M059J (cell line): ENCODE results near the gene LAMA3. TPM values are rescaled to one million over a fixed set of nuclear protein-coding genes. Genes with fewer than 3 reads are reported as not detected.

Experiments used
- DNase-seq: peaks from one replicate; pipeline ENCODE4 v3.0.0-alpha.2; 2012; ENCODE audit warnings: low read depth
- total RNA-seq: library from RNA; depleted of rRNA; stranded (reverse); fragments of >200 nt; shearing (Covaris generic); gene quantifications from 2 replicates; pipeline ENCODE4 v1.2.3, GENCODE V29; 2014

The LAMA3 gene
- total RNA-seq, 1 experiment from 2014 or later = 1.8 TPM

DNA sequence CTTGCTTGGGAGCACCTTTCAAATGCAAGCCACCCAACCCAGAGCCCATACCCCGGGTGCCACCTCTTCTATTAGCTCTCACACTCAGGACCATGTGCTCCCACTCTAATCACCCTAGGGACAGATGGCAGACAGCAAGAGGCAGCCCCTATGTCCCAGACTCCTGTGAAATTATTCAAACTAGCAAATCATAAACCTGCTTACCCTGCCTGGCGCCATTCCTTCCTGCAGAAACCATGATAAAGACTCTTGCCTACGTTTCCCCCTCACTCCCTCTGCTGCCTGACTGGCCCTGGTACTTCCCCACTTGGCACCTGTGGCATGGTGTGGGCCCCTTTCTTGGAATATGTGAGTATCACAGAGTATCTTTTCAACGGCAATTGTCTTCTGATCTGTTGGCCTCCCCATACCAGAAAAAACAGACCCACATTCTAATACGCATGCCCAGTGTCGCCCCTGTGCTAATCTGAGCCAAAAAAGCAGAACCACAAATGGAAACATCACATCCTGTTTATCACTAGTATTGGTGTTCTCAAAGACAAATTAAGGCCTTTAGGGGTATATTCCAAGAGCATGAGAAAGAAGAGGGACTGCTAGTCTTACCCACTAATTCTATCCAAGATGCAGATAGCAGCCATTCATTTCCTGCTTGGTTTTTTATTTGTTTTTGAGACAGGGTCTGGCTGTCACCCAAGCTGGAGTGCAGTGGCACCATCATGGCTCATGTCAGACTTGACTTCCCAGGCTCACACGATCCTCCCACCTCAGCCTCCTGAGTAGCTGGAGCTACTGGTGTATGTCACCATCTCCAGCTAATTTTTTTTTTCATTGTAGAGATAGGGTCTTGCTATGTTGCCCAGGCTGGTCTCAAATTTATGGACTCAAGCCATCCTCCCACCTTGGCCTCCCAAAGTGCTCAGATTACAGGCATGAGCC, 281.2 kb downstream of the LAMA3 start:
- DNase-seq = peak; percentile 39

DNA sequence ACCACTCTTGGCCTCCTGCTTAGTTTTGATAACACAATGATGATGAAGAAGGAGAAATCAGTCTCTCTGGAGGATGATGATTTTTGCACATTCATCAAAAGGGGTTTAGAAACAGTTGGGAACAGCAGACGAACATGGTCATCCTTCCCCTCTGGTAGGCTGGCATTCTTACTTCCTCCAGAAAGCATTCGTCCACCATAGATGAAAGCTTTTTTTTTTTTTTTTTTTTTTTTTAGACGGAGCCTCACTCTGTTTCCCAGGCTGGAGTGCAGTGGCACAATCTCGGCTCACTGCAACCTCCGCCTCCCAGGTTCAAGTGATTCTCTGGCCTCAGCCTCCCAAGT, 281.8 kb downstream of the LAMA3 start:
- no peak for DNase-seq

DNA sequence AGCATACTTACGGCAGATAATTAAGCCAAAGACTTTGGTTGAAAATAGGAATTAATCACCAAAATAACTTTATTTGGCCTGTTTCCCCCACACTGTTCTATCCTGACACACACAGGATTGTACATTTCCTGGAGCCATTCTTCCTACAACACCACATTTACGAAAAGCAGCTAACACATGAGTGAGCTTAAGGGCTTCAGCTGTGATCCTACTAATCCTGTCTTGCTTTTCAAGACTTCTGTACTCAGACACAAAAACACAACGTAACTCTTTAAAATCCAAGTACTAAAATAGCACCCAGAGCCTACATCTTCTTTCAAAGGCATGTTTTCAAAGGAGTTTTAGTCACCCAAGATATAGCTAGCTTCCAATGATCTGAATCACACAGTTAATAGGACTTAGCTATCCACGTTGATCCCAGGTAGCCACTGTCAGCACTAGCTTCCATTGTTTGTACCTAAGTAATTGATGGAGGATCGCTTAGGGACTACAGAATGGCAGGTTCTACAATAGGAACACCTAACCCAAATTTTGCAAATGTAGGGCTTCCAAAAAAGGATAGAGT, 282.5 kb downstream of the LAMA3 start:
- DNase-seq = no peak

DNA sequence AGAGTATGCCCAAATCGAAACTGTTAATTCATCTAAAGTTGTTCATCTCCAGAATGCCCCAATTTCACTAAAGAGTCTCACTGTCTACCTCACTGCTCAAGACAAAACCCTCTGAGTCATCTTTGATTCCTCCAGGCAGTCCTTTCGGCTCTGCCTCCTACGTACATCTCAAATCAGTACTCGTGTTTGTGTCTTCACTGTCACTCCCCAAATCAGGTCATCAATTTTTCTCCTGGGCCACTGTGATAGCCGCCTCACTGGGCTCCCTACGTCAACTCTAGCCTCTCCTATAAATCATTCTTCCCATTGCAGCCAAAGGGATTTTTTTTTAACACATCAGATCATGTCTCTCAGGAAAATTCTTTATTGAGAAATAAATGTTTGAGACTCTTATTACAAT, 283.2 kb downstream of the LAMA3 start:
- DNase-seq = peak; percentile 14

DNA sequence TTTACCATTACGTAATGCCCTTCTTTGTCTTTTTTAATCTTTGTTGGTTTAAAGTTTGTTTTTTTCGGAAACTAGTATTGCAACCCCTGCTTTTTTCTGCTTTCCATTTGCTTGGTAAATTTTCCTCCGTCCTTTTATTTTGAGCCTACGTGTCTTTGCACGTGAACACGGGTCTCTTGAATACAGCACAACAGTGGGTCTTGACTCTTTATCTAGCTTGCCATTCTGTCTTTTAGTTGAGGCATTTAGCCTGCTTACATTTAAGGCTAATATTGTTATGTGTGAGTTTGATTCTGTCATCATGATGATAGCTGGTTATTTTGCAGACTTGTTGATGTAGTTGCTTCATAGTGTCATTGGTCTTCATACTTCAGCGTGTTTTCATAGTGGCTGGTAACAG, 287.9 kb downstream of the LAMA3 start:
- DNase-seq = no peak

DNA sequence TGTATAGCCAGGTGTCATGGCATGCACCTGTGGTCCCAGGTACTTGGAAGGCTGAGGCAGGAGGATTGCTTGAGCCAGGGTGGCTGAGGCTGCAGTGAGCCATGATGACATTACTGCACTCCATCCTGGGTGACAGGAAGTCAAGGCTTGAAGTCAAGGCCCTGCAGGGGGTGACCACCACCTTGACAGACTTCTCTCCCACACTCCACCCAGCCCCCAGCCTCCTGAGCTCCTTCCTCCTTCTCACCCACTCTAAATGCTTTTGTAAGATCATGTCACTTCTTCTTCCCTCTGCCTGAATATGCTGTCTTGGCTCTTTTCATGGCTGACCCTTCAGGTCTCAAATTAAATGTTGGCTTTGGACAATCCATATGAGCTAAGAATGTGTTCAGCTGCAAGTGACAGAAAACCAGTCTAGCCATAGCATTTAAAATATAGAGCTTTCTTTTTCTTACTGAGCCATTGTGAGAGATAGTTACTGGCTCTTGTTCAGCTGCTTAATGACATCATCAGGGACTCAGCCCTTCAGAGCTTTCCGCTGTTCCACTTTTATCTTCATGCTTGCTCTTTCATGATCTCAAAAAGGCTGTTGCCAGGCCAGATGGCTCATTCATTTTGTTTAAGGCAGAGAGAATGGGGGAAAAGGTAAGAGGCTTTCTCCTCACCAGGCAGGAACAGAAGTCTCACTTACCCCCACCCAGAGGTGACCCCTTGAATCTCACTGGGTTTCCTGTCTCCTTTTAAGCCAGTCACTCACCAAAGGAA, 288.6 kb downstream of the LAMA3 start:
- no peak for DNase-seq

DNA sequence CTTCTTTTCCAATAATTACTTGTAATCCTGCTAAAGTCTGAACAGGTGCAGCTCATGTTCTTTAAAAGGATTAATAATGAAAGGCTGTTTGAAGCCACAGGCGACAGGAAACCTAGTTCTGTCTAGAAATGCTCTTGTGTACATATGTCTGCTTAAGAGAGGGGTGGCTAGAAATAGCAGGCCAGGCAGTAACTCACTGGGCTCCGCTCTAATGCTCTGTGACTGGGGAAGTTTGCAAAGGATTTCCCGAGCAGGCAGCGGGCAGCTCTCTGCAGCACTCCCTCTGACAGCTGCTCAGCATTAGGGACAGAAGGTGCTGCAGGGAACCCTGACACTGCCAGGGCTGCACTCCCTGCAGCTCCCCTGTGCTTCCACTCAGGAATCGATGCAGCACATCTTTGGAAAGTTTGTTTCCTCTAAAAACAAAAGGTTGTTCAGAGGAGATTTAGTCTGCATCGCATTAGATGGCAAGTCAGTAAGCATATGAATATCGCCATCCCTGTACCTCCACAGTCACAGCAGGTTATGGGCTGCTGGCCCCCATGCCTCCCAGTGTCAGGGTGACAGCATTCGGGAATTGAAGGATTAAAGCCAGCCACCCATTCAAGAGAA, 292.2 kb downstream of the LAMA3 start:
- DNase-seq = no peak

DNA sequence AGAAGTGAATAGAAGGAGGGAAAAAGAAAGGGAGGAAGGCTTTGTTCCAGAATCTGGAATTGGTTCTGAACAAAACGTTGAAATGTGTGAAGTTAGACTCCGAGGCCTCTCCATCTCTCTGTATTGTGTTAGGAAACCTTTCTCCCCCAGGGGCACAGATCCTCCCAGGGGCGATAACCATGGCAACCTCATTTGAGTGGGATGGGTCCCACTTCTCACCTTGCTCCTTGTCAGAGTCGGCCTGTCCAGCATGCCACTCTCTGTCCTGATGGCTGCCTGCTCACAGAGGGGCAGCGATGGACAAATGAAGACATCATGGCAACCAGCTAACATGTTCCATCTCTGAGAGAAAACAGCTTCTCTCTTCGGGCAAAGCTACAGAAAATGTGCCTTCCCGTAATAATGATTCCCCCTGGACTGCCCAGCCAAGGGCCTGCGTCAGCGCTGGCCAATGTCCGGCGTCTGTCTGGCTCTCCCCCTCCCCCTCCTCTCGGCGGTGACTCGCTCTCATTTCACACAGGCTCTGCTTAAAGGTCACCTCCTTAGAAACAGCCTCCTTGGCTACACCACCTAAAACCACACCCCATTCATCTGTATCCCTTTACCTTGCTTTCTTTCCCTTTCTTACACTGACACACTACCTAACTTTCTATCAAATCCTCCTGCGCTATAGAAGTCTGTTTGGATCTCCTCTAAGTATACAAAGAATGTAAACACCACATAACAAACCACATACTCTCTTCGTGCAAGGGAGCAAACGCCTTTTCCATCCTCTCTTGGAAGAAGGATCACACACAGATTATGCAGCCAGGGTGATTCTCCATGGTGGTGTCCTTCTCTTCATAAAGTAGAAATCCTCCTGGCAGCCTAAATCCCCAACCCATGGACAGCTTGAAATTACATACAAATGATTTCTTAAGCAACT, 293.2 kb downstream of the LAMA3 start:
- DNase-seq = peak; percentile 71

DNA sequence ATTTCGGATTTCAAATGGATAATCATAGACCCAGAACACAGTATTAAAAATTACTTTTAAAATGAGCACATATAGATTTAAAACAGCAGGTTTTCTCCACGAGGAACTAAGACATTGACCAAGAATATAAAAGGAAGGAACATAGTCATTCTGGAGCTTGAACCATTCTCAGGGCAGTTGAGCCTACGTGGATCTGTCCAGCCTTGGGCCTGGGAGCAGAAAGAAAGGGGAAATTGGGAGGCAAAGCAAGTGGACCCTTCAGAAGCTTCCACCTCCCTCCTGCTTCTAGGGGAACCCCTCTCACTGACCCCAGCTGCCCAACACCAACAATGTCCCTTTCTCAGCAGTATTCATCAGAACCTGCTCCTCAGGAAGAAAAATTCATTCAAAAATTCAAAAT, 293.9 kb downstream of the LAMA3 start:
- DNase-seq = no peak

DNA sequence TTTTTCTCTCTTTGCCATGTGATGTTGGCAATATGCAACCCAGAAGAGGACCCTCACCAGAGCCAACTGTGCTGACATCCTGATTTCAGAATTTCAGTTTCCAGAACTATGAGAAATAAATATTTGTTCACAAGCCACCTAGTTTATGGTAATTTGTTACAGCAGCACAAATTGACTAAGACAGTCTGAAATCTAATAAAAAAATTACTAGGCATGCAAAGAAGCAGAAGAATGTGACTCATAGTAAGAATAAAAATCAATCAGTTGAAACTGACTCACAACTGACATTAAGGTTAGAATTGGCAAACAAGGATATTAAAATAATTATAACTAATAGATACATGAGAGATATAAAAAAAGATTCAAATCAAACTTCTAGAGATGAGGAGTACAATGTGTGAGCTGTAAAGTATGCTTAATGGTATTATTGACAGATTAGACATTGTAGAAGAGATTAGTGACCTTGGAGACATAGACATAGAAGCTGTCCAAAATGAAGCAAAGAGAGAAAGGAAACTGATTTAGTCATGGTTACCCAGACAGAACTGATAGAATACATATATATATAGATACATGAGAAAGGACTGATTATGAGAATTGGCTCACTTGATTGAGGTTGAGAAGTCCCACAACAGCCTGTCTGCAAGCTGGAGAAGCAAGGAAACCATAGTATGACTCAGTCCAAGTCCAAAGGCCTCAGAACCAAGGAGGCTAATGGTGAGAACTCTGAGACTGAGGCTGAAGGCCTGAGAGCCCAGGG, 297.5 kb downstream of the LAMA3 start:
- DNase-seq = no peak

DNA sequence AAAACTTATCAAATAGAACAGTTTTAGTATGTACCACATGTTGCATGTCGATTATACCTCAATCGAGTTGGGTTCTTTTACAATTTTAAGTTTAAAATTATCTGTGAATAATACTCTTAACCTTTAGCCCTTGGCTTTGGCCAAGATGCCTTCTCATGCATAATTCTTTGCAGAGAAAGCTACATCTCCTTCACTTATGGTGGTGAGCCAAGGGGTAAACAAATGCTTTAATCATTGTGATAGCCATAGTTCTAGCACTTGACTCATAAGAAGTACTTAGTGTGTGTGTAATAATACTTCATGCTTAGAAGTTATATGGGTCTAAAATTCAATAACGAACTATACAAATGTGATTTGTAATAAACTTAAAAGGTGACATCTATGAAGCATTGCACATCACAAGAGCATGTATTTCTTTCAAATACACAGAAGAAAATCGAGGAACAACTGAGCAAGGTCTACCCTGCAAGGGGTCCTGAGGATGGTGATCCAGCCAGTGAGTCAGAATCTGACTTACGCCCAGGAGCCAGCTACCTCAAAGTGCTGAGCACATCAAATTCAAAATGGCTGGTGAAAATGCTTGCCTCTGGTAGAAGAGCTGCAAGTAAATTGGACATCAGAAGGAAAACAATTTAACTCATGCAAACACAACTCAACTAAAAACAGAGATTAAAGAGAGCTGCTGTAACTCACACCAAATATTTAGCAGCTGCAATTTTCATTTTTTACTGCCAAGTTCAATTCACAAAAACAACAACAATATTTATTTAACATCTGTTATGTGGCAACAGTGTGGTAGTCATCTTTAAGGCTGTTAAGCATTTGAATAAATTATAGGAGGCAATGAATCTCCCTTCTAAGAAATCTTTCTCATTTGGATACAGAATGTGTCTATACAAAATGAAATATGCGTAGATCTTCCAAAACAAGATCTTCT, 301.5 kb downstream of the LAMA3 start:
- peak; percentile 54 for DNase-seq

DNA sequence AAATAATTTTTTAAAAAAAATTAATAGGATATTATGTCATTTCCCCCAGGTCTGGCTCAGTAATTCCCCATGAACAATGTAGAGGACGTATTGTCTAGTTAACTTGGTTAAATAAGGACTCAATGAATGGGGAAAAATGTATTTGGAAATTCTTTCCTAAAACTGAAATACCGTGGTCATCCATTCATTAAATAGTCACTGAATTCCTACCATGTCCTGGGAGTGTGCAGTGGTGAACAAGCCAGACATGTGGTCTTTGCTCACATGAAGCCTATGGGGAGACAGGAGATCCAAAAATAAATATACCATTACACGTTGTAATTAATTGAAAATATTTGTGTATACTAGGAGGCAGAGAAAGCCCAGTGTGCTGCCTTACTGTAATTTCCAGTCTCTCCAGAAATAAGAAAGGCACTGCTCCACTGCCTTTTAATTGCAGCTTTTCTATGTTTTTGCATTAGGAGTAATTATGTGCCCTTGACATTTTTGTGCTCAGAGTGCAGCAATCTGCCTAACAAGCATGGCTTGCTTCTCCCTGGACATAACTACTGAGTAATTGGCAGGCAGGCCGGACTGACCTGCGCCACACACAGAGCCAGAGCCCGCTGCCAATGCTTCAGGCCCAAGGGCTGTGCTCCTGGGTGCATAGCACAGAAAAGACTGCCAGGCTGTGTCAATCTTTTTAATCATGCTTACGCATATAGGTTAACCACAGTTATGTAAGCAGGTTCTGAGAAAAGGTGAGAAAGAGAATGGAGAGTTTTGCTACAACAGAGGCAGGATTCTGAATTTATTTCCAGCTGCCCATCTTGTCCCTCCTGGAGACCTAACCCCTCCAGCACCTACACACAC, 303.1 kb downstream of the LAMA3 start:
- DNase-seq = peak; percentile 91

DNA sequence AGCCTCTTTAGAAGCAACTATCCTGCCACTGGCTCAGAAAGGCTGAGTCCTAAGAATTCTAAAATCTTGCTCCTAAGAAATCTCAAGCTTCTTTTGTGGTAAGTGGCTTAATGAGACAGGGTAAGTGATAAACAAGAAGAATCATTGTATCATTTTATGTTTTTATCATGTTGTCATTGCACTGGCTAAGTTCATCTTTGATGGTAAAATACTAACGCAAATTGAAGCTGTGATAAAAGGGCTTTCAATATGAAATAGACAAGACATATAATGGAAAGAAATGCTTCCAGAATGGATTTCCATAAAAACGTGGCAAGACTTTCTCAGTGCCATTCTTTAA, 303.7 kb downstream of the LAMA3 start:
- DNase-seq = no peak

DNA sequence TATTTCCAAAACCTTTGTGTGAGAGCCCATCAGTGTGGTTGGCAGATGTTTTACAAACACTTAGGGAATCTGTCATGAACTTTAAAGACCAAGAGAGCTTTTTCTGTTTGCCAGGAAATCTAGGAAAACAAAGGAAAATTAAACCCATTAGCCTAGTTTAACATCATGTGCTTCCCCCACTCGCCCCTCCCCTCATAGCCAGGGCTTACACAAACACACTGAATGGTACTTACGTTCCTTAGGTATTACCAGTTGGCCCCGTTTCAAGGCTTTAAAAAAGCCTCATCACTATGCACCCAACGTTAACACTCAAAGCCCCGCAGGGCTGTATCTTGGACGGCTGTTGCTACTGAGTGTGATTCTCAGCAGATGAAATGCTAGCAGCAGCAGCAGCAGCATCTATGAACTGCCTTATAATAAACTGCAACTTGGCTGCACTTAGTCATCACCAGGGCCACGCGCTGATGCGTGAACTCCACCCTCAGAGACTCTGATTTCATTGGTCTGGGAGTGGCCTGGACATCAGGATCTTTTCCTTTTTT, 305.2 kb downstream of the LAMA3 start:
- peak; percentile 99 for DNase-seq

DNA sequence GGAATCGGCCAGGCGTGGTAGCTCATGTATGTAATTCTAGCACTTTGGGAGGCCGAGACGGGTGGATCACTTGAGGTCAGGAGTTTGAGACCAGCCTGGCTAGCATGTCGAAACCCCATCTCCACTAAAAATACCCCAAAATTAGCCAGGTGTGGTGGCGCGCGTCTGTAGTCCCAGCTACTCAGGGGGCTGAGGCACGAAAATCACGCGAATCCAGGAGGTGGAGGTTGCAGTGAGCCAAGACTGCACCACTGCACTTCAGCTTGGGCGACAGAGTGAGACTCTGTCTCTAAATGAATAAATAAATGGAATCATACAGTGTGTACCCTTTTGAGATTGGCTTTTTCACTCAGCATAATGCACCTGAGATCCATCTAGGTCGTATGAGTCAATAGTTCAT, 305.9 kb downstream of the LAMA3 start:
- DNase-seq = no peak

DNA sequence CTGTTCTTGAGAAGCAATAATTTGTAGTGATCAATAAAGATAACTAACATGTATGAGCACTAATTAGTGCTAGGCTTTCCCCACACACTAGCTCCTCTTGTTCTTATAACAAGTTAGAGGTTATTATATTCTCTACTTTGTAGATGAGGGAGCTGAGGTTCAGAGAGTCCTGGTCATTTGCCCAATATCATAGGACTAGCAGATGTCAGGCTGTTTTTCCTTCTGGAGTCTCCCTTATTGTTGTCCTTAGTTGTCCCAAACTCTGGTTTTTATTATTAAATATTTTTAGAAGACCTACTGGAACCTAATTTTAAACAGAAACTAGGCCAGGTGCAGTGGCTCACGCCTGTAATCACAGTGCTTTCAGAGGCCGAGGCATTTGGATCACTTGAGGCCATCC, 308.8 kb downstream of the LAMA3 start:
- no peak for DNase-seq

DNA sequence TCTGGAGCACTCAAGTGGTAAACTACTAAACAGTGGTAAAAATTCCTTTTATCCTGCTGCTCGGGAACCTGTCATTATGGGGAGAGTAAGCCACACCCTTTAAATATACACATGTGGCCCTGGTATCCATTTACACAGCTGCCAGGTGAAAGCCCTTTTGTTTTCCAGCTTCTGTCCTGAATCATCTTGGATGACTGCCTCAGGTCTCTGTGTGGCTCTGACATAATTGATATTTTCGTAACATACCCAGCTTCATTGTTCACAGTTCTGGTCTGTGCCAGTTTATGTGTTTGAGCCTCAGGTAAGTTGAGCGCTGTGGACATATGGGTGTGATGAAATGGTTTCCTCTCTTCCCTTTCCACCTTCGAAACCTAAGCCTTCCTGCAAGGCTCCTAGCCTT, 309.6 kb downstream of the LAMA3 start:
- DNase-seq = peak; percentile 34
